Astrocyte of the cerebellum (primary cell): ENCODE results near the gene TRPV2.
A peak's percentile ranks its signal among the peaks of the same experiment; 100 is the strongest.
"Not testable (repeated sequence)": the region's sequence is repeated elsewhere in the genome, so short reads cannot be mapped to it uniquely, and the experiment has no call there.

Experiments used
- DNase-seq: peaks from one replicate; pipeline ENCODE4 v3.0.0-alpha.2; 2011; ENCODE audit warnings: low read depth
- H3K4me3 ChIP-seq: 2 replicates; pipeline ENCODE4 v1.5.1; 2011; ENCODE audit warnings: mild to moderate bottlenecking, low read depth, low read length, moderate library complexity
- CTCF ChIP-seq: IDR thresholded peaks from 2 replicates; pipeline ENCODE4 v1.5.1; 2012; ENCODE audit warnings: low read length, low read depth, moderate library complexity, mild to moderate bottlenecking; ENCODE audit errors: missing control alignments
- in situ Hi-C: cut with HindIII; loops from 2 replicates; pipeline ENCODE4 v1.10.0; 2017; ENCODE audit warnings: low sequenced_read_pairs

The TRPV2 gene

GRCh38 chr17:16449121-16449570 is 33.8 kb downstream of the TRPV2 start:
- no peak for TF ChIP-seq CTCF
- in situ Hi-C loops, result no loop called here
- peak; percentile 32 for DNase-seq
- H3K4me3 ChIP-seq, result no peak overlapping the region

GRCh38 chr17:16450028-16450427 is 34.7 kb downstream of the TRPV2 start:
- in situ Hi-C loops, result loop anchor here (5.0 kb wide), 1 partner anchor 67 kb away; no protein-coding TSS in a partner anchor
- TF ChIP-seq CTCF, result no peak
- no peak for DNase-seq
- H3K4me3 ChIP-seq, result no peak overlapping the region

- not testable (repeated sequence) for H3K4me3 ChIP-seq, DNase-seq
- in situ Hi-C loops, result loop anchor here (5.0 kb wide), 1 partner anchor 65 kb away; no protein-coding TSS in a partner anchor
These were observed 36.9 kb downstream of the TRPV2 start for GRCh38 chr17:16452268-16452667.

GRCh38 chr17:16453493-16453851 is 38.1 kb downstream of the TRPV2 start:
- in situ Hi-C loops, result loop anchor here (5.0 kb wide), 1 partner anchor 64 kb away; no protein-coding TSS in a partner anchor
- DNase-seq, result no peak
- no peak overlapping the region for H3K4me3 ChIP-seq
- TF ChIP-seq CTCF, result no peak

GRCh38 chr17:16455997-16456741 is 40.8 kb downstream of the TRPV2 start:
- H3K4me3 ChIP-seq, result no peak overlapping the region
- TF ChIP-seq CTCF, result no peak
- in situ Hi-C loops, result no loop called here
- no peak for DNase-seq

- in situ Hi-C loops, result no loop called here
- TF ChIP-seq CTCF, result no peak
- H3K4me3 ChIP-seq, result no peak overlapping the region
- DNase-seq, result no peak
These were observed 41.5 kb downstream of the TRPV2 start for GRCh38 chr17:16456742-16457316.

GRCh38 chr17:16459271-16459670 is 43.9 kb downstream of the TRPV2 start:
- H3K4me3 ChIP-seq, result no peak overlapping the region
- no peak for DNase-seq
- in situ Hi-C loops, result no loop called here
- TF ChIP-seq CTCF, result no peak
